ENCODE measurements around the gene BRAP.
"Not testable (repeated sequence)": the region's sequence is repeated elsewhere in the genome, so short reads cannot be mapped to it uniquely, and the experiment has no call there.

The BRAP gene

DNA sequence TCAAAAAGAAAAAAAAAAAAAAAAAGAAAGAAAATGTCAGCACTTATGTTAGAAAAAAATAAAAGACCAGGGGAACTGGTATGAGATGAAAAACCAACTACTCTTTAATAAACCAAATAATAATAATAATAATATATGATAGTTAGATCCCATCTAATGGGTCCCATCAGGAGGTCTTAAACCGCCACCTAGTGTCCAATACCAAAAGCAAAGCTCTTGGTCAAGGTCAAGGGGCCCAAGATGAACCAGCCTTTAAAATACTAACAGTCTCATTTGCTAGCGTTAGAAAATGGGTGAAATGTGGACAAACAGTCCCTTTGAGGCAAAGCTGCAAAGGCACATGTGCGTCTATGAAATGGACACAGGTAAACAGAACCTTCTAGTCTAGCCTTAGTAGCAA is 12.3 kb downstream of the BRAP start:
- no peak for DNase-seq (ENCODE audit: low read depth)

- DNase-seq (ENCODE audit: low read depth), result no peak
Measured at GRCh38 chr12:111672822-111673381, 12.9 kb downstream of the BRAP start.

- DNase-seq (ENCODE audit: low read depth), result no peak
Measured at GRCh38 chr12:111664961-111665865, 20.5 kb downstream of the BRAP start.

GRCh38 chr12:111664499-111664898 is 21.3 kb downstream of the BRAP start:
- no peak for DNase-seq (ENCODE audit: low read depth)

DNA sequence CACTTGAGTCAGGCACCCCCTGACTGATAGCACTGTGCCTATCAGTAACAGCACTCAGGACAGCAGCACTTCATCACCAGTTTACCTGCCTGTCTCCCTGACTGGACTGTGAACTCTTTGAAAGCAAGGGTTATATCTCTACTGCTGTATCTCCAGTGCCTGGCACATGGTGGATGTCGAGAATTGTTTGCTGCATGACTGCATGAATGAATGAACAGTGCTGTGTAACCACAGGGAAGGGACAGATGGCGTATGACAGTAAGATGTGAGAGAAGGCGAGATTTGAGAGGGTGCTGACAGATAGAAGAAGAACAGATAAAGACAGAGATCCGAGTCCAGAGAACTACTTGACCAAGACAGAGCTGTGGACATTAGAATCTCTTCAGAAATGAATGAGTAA is 29.7 kb downstream of the BRAP start:
- DNase-seq (ENCODE audit: low read depth), result no peak

DNA sequence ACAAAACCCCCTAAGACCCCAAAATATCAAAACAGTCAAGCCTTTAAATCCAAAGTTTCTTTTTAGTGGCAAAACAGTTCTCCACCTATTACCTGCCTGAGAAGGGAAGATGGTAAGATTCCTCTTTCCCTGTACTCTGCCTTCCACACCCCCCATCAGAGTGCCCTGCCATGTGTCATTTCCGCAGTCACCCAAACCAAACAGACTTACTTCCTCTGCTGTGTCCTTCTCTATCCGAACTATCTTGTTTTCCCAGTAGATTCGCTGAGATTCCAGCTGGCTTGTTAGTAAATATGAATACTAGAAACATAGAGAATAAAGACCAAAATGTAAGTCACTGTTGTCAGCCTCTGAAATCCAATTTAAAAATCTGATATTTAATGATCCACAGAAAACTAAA is 30.4 kb downstream of the BRAP start:
- DNase-seq (ENCODE audit: low read depth), result no peak

GRCh38 chr12:111653596-111653995 is 32.2 kb downstream of the BRAP start:
- DNase-seq (ENCODE audit: low read depth), result no peak

DNA sequence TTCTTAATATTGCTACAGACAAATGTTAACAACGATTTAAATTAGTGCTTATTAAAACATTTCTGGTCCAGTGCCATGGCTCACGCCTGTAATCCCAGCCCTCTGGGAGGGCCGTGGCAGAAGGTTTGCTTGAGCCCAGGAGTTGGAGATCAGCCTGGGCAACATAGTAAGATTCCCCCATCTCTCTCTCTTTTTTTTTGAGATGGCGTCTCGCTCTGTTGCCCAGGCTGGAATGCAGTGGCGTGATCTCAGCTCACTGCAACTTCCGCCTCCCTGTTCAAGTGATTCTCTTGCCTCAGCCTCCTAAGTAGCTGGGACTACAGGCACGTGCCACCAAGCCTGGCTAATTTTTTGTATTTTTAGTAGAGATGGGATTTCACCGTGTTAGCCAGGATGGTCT is 33.2 kb downstream of the BRAP start:
- not testable (repeated sequence) for DNase-seq (ENCODE audit: low read depth)

DNA sequence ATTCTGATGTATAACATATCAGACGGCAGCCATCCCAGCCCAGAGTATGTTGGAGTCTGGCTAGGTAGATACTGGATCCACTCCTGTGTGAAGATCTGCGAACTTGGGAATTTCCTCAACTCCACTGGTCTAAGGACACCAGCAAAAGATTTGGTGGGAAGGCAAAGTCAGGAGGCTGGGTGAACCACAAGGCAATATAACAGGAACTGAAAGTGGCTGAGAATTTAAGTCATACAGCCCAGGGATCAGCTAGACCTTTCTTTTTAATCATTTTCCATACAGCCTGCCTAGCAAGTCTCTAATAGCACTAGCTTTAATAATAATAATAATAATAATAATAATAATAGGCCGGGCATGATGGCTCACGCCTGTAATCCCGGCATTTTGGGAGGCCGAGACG is 34.8 kb downstream of the BRAP start:
- DNase-seq (ENCODE audit: low read depth), result no peak

- no peak for DNase-seq (ENCODE audit: low read depth)
Measured at GRCh38 chr12:111645433-111645832, 40.3 kb downstream of the BRAP start.

DNA sequence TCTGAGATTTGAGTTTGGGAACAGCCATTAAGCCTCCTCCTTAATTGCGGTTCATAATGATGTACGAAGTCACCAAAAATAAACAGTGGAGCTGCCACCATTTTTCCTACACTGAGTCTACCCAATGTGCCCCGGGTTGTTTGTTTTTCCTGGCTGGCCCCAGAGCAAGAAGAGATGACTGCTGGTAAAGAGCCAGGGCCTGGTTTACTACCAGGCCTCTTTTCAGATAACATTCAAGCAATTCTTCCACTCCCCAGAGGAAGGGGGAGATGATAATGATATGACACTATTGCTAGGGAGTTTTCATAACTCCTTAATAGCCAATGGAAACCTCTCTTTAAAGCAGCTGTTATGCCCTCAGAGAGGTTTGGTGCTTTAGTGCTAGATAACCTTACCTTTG is 42.3 kb downstream of the BRAP start:
- no peak for DNase-seq (ENCODE audit: low read depth)

- no peak for DNase-seq (ENCODE audit: low read depth)
Measured at GRCh38 chr12:111642681-111643426, 42.9 kb downstream of the BRAP start.

GRCh38 chr12:111640506-111640905 is 45.2 kb downstream of the BRAP start:
- no peak for DNase-seq (ENCODE audit: low read depth)

DNA sequence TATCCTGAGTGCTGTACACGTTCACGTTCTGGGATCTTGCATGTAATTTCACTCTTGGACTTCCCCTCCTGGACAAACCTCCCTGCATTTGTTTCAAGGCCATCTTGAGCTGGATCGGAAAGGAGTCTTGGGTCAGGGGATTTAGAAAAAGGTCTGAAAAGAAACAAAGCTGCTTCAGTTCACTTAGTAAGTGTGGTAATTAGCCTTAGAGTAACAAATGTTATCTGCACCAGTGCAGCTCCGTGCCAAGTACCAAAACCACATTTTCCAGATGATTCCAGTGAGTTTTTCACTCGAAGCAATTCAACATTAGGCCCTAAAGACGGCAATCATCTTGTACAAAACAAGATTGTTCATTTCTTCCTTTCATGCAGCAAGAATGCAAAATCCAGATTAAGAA is 47.2 kb downstream of the BRAP start:
- no peak for DNase-seq (ENCODE audit: low read depth)

DNA sequence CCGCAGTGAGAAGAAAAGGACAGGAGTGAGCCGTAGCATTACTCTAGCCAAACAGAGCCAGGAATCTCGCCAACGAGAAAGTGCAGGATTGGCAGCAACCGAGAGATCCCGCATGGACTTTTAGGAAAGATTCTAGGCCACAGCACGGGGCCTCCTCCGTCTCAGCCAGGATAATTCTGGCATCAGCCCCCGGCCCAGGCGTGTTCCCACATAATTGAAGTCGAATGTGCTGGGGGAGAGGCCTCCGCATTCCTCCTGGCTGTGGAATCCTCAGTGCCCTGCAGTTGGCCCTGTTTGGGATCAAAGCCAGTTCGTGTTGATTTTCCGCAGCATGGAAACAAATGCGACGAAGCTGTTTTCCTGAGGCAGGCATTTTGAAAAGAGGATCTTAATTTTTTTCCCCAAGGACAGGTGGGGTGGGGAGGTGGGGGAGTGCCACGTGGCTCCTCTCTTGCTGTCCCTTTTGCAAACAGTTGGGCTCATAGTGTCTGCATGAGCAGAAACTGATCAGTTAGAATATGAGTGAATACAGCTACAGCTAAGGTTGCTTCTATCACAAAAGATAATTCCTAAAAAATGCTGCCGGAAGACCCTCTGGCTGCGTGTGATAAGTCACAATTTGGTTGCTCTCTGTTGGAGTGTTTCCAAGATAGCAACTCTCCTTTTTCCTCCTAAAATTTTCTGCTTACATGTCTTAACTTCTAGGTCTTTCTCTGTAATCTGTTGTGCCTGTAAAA is 49.4 kb downstream of the BRAP start:
- DNase-seq (ENCODE audit: low read depth), result no peak

- no peak for DNase-seq (ENCODE audit: low read depth)
Measured at GRCh38 chr12:111635524-111635923, 50.2 kb downstream of the BRAP start.

DNA sequence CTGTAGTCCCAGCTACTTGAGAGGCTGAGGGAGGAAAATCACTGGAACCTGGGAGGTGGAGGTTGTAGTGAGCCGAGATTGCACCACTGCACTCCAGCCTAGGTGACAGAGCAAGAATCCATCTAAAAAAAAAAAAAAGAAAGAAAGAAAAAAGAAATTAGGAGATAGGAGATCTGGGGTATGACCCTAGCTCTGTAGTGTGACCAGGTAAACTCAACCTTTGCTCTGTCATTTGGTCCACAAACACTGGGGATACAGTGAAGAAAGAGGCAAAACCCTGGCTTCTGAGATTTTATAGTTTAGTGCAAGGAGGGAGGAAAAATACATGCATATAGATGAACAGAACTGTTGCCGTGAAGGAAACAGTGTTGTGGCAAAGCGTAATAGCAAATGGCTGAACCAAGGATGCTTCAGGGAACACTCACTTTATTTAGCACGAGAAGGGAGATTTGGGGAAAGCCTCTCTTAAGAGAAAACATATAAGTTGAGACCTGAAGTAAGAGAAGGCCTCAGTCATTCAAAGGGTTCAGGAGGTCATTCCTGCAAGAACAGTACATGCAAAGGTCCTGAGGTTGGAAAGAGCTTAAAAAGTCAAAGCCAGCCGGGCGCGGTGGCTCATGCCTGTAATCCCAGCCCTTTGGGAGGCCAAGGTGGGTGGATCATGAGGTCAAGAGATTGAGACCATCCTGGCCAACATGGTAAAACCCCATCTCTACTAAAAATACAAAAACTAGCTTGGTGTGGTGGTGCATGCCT is 57.1 kb downstream of the BRAP start:
- no peak for DNase-seq (ENCODE audit: low read depth)

DNA sequence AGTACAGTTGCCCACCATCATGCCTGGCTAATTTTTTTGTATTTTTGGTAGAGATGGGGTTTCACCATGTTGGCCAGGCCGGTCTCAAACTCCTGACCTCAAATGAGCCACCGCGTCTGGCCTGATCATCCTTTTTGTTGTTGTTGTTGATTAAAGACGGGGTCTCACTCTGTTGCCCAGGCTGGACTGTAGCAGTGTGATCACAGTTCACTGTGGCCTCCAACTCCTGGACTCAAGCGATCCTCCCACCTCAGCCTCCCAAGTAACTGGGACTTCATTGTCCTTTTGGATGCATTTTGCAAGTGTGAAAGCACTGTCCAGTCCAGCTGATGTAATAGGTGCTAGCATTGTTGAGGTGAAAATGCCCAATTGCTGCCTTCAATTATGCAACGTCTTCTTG is 59.5 kb downstream of the BRAP start:
- no peak for DNase-seq (ENCODE audit: low read depth)

- DNase-seq (ENCODE audit: low read depth), result no peak
Measured at GRCh38 chr12:111624540-111624939, 61.2 kb downstream of the BRAP start.

- DNase-seq (ENCODE audit: low read depth), result not testable (repeated sequence)
Measured at GRCh38 chr12:111617841-111618240, 67.9 kb downstream of the BRAP start.

DNA sequence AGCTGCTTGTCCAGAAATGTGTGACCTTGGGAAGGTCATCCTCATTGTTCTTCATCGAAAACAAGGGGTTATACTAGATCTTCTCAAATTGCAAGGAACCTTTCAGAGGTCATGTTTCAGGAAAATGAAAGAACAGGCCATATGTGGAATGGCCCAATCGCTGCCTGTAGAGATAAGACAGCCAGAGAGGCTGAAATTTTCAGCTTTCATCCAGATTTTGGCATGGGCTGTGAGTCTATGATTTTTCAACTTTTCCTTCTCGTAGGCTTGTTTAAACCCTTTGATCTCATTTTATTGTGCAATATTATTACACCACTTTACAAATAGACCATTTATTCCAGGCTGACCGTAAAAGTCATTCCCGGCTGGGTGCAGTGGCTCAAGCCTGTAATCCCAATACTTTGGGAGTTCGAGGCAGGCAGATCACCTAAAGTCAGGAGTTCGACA is 69.6 kb downstream of the BRAP start:
- DNase-seq (ENCODE audit: low read depth), result no peak

DNA sequence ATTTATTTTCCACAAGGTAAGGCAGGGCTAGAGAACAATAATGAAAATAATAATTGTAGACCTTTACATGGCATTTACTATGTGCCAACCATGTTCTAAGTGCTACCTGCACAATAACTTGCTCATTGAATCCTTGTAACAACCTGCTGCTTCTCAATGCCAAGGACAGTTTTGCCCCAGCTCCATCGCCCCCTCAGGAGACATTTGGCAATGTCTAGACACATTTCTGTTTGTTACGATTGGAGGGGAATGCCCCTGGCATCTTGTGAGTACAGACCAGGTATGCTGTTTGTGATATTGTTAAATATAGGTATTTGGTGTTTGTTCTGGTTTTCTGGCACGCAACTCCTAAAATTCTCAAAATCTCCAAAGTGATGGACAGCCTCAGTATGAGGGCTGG is 78.5 kb downstream of the BRAP start:
- no peak for DNase-seq (ENCODE audit: low read depth)

Data from activated T-cell treated with anti-CD3 and anti-CD28 coated beads for 24 hours (primary cell).